ENCODE results near the gene SMIM36.

The SMIM36 gene

DNA sequence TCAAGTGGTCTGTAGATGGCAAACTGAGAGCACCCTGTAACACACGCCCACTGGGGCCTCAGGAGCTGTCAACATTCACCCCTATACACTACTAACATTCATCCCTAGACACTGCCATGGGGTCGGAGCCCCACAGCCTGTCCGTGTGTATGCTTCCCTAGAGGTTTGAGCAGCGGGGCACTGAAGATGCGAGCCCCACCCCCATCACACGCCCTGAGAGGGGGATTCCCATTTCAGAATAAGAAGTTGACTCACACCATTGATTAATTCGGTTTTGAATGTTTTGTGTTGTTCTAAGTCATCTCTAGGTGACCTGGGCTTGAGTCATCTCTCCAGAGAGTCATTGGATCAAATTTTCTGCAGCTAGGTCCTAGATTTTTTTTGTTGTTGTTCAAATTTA lies 52.3 kb downstream of the SMIM36 start:
- TF ChIP-seq, protein P1, sequence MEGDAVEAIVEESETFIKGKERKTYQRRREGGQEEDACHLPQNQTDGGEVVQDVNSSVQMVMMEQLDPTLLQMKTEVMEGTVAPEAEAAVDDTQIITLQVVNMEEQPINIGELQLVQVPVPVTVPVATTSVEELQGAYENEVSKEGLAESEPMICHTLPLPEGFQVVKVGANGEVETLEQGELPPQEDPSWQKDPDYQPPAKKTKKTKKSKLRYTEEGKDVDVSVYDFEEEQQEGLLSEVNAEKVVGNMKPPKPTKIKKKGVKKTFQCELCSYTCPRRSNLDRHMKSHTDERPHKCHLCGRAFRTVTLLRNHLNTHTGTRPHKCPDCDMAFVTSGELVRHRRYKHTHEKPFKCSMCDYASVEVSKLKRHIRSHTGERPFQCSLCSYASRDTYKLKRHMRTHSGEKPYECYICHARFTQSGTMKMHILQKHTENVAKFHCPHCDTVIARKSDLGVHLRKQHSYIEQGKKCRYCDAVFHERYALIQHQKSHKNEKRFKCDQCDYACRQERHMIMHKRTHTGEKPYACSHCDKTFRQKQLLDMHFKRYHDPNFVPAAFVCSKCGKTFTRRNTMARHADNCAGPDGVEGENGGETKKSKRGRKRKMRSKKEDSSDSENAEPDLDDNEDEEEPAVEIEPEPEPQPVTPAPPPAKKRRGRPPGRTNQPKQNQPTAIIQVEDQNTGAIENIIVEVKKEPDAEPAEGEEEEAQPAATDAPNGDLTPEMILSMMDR (IDR thresholded peaks at IDR 0.05) = no peak
- Histone ChIP-seq H3K27ac (no peak overlapping the region), H3K36me3 (no peaks in the 10 kb centered on the region), H3K27me3 (no peaks in the 10 kb centered on the region), H3K9me3 (no peaks in the 10 kb centered on the region), H3K4me1 (ENCODE audit: control insufficient read depth in 1 of 2, insufficient read depth in 1 of 2, low read depth in 1 of 2, low read length in 1 of 2) (no peaks in the 10 kb centered on the region), H3K4me3 (ENCODE audit: low read depth in 1 of 2, low read length in 1 of 2) (no peak overlapping the region)

DNA sequence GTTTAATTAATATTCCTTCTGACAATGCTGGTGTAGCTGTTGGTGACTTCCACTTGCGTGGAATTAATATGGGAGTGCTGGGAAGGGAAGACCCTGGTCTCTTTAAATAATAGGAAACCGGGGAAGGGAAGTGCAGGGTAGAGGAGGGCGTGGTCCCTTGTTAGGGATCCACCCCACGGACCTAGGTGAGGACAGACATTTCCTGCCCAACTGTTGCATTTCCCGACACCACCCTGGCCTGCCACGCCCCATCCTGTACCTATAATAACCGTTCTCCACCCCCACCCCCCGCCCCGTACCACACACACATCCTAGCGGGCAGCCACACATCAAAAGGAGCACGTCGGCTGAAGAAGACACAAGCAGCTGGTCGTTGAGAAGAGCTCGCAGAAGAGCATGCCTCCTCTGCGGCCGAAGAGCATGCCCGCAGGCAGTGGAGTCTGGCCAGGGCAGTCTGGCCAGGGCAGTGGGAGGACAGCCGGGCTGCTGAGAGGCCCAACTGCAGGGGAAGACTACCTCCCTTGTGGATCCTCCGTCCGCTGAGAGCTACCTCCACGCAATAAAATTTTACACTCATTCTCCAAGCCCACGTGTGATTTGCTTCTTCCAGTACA lies 52.9 kb downstream of the SMIM36 start:
- Histone ChIP-seq H3K4me1 (ENCODE audit: control insufficient read depth in 1 of 2, insufficient read depth in 1 of 2, low read depth in 1 of 2, low read length in 1 of 2) (no peaks in the 10 kb centered on the region), H3K4me3 (ENCODE audit: low read depth in 1 of 2, low read length in 1 of 2) (no peak overlapping the region), H3K27ac (no peak overlapping the region), H3K36me3 (no peaks in the 10 kb centered on the region), H3K9me3 (no peaks in the 10 kb centered on the region), H3K27me3 (peaks cover 4% of the 10 kb centered on the region)
- TF ChIP-seq, protein P1 (IDR thresholded peaks at IDR 0.05) = no peak

DNA sequence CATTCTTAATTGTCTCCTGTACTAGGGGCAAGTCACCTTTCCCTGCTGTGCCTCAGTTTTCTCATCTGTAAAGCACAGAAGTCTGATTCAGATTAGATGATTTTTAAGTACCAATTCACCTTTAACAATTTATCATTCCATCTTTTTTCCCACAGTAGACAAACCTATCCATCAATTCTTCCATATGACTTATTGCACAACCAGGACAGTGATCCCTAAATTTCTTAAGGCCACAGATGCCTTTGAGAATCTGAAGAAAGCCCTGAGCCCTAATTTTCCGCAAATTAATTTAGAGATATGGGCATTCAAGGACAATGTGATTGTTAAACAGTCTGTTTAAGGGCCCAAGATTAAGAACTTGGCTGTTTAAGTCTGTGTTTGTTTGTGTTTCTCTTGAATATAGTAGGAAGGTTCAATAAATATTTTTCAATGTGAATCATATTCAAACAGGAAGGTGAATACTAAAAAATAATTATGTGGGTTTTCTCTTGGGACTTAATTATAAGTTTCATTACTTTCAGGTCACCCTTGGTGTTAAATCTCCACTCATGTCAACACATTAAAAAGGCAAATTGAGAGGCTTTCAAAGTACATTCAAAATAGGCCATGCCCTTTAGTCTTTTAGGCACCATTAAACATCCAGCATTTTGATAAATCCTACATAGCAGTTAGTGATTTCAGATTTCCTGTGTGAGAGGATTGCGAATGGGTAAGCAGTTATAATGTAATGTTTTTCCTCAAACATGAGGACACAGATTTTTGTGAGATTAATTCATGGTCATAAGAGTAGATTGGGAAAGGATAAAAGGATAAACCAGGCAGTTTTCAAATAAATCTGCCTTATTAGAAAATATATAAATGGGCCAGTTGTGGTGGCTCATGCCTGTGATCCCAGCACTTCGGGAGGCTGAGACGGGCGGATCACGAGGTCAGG lies 54.7 kb downstream of the SMIM36 start:
- Histone ChIP-seq H3K4me1 (ENCODE audit: control insufficient read depth in 1 of 2, insufficient read depth in 1 of 2, low read depth in 1 of 2, low read length in 1 of 2) (no peaks in the 10 kb centered on the region), H3K27me3 (peaks cover 4% of the 10 kb centered on the region), H3K4me3 (ENCODE audit: low read depth in 1 of 2, low read length in 1 of 2) (no peak overlapping the region), H3K27ac (no peak overlapping the region), H3K36me3 (no peaks in the 10 kb centered on the region), H3K9me3 (no peaks in the 10 kb centered on the region)
- TF ChIP-seq, protein P1 (IDR thresholded peaks at IDR 0.05) = no peak

DNA sequence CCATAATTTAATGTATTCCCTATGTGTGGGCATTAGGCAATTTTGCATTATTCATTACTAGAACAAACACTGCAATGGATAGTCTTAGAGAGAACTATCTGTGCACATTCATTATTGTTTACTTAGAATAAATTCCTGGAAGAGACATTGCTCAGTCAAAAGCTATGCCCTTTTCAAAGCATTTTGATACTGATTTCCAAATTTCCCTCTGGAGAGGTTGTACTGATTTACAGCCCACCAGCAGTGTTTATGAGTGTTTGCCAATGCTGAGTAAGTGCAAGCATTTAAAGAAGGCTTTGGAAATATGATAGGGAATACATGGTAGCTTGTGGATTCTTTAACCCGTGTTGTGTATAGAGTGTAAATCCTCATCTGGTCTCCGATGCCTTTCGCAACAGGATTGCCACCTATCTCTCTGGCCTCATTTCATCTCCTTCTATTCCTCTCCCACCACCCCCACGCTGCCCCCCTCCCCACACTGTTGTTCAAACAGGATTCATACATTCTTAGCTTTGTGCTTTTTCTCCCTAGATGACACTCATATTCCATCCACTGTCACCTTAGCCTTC lies 56.3 kb downstream of the SMIM36 start:
- Histone ChIP-seq H3K36me3 (no peaks in the 10 kb centered on the region), H3K4me3 (ENCODE audit: low read depth in 1 of 2, low read length in 1 of 2) (no peak overlapping the region), H3K27ac (no peak overlapping the region), H3K4me1 (ENCODE audit: control insufficient read depth in 1 of 2, insufficient read depth in 1 of 2, low read depth in 1 of 2, low read length in 1 of 2) (no peaks in the 10 kb centered on the region), H3K9me3 (no peaks in the 10 kb centered on the region), H3K27me3 (peaks cover 4% of the 10 kb centered on the region)
- TF ChIP-seq, protein P1 (IDR thresholded peaks at IDR 0.05) = no peak

DNA sequence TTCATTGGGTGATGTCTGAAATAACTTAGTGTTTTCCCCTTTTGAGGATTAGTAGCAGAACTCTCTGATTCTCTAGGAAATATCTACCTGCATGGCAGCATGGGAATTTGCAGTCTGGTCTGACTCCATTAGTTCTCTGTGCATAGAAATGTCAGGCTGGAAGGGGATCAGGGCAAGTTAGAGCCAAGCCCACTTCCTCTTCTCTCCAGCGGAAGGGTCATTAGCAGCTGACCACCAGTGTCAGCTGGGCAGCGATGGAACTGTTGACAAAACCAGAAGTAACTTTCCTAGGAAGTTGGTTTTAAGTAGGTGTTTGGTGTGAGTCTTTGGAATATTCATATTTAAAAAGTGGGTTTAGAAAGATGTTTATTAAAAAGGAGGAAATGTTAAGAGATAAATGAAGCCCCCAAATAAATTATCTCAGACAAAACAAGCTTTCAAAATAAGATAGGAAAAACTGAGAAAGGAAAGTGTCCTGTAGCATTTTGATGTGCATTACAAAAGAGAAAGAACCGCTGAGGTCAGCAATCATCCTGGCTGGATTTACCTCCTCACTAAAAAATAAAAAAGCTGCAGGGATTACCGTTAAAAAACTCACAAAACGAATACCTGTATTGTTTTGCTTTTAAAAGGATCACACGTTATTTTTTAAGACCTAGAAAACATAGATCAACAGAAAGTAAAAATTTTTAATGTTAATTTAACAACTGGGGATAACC lies 57.3 kb downstream of the SMIM36 start:
- Histone ChIP-seq H3K9me3 (no peaks in the 10 kb centered on the region), H3K27me3 (peaks cover 4% of the 10 kb centered on the region), H3K27ac (no peak overlapping the region), H3K4me1 (ENCODE audit: control insufficient read depth in 1 of 2, insufficient read depth in 1 of 2, low read depth in 1 of 2, low read length in 1 of 2) (no peaks in the 10 kb centered on the region), H3K36me3 (no peaks in the 10 kb centered on the region), H3K4me3 (ENCODE audit: low read depth in 1 of 2, low read length in 1 of 2) (no peak overlapping the region)
- TF ChIP-seq, protein P1 (IDR thresholded peaks at IDR 0.05) = no peak
